ENCODE results near the gene NRGN. TPM values are rescaled to one million over a fixed set of nuclear protein-coding genes. Genes with fewer than 3 reads are reported as not detected.

Gene NRGN
- total RNA-seq, 2 donors from 2014 or later = 1.2 to 1.8 TPM

DNA sequence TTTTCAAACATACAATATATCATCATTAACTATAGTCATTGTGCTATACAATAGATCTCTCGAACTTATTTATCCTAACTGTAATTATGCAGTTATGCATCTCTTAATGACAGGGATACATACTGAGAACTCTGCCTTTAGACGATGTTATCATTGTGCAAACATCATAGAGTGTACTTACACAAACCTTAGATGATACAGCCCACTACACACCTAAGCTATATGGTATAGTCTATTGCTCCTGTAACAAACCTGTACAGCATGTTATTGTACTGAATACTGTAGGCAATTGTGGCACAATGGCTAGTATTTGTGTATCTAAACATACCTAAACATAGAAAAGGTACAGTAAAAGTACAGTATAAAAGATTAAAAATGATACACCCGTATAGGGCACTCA lies 27.4 kb upstream of the NRGN start:
- Histone ChIP-seq H3K4me3 (no peak overlapping the region), H3K27me3 (replicated peaks; ENCODE audit: insufficient read depth) (no peaks in the 10 kb centered on the region), H3K9me3 (no peaks in the 10 kb centered on the region), H3K27ac (no peak overlapping the region), H3K4me1 (replicated peaks) (no peaks in the 10 kb centered on the region), H3K36me3 (no peaks in the 10 kb centered on the region)
- no peak for DNase-seq (ENCODE audit: low spot score)
- intact Hi-C loops (cut with DNase I) = no loop called here
- WGBS = 47% methylated on average over 3 of the region's 3 CpGs
- TF ChIP-seq POLR2AphosphoS5 (IDR thresholded peaks at IDR 0.05) (no peak), POLR2A (IDR thresholded peaks at IDR 0.05) (no peak)
- TF ChIP-seq, protein P1, sequence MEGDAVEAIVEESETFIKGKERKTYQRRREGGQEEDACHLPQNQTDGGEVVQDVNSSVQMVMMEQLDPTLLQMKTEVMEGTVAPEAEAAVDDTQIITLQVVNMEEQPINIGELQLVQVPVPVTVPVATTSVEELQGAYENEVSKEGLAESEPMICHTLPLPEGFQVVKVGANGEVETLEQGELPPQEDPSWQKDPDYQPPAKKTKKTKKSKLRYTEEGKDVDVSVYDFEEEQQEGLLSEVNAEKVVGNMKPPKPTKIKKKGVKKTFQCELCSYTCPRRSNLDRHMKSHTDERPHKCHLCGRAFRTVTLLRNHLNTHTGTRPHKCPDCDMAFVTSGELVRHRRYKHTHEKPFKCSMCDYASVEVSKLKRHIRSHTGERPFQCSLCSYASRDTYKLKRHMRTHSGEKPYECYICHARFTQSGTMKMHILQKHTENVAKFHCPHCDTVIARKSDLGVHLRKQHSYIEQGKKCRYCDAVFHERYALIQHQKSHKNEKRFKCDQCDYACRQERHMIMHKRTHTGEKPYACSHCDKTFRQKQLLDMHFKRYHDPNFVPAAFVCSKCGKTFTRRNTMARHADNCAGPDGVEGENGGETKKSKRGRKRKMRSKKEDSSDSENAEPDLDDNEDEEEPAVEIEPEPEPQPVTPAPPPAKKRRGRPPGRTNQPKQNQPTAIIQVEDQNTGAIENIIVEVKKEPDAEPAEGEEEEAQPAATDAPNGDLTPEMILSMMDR (IDR thresholded peaks at IDR 0.05) = no peak

DNA sequence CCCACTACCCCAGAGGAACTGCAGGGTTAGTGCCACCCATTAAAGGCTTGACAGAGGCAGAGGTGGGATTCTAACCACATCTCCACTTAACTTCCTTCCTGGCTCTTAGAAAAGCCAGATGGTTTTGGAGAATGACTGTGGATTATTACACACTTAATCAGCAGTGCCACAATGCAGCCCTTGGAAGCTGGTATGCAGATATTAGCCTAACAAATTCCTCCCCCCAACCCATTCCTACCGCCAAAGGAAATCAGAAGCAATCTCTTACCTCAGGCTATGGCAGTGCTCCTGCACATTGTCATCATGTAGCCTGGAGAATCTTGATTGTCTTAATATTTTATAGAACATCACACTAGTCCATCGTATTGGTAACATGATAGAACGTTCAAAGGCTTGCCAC lies 23.2 kb upstream of the NRGN start:
- no peak for DNase-seq (ENCODE audit: low spot score)
- Histone ChIP-seq H3K27me3 (replicated peaks; ENCODE audit: insufficient read depth) (no peaks in the 10 kb centered on the region), H3K4me3 (no peak overlapping the region), H3K9me3 (no peaks in the 10 kb centered on the region), H3K4me1 (replicated peaks) (no peaks in the 10 kb centered on the region), H3K27ac (no peak overlapping the region), H3K36me3 (no peaks in the 10 kb centered on the region)
- TF ChIP-seq POLR2AphosphoS5 (IDR thresholded peaks at IDR 0.05) (no peak), POLR2A (IDR thresholded peaks at IDR 0.05) (no peak)
- WGBS = 45% methylated on average over 3 of the region's 3 CpGs
- intact Hi-C loops (cut with DNase I) = no loop called here

DNA sequence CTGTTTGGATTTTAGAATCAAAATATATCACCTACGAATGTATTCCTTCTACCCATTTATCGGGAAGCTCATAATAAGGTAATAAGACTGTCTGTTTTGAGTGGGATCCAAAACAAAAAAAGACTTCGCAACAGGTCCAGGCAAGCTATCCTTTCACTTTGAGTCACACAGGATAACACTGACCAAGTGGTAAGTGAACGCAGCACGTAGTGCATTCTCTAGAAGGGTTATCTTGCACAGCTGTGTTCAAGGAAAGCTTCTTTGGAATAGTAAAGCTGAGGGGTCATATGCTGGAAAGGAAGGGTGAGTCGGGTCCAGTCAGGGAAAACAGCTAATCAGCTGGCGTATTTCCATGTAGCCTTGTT lies 22.3 kb upstream of the NRGN start:
- 28% methylated on average over 7 of the region's 7 CpGs for WGBS
- intact Hi-C loops (cut with DNase I) = no loop called here
- no peaks in the 10 kb centered on the region for H3K36me3 ChIP-seq
- H3K27me3 ChIP-seq (replicated peaks; ENCODE audit: insufficient read depth) = no peaks in the 10 kb centered on the region
- H3K4me1 ChIP-seq (replicated peaks) = no peaks in the 10 kb centered on the region
- H3K27ac ChIP-seq = no peak overlapping the region
- DNase-seq (ENCODE audit: low spot score) = no peak
- H3K9me3 ChIP-seq = no peaks in the 10 kb centered on the region
- TF ChIP-seq, protein P1 (IDR thresholded peaks at IDR 0.05) = no peak
- TF ChIP-seq POLR2A (IDR thresholded peaks at IDR 0.05) = no peak
- TF ChIP-seq POLR2AphosphoS5 (IDR thresholded peaks at IDR 0.05) = no peak
- H3K4me3 ChIP-seq = no peak overlapping the region

DNA sequence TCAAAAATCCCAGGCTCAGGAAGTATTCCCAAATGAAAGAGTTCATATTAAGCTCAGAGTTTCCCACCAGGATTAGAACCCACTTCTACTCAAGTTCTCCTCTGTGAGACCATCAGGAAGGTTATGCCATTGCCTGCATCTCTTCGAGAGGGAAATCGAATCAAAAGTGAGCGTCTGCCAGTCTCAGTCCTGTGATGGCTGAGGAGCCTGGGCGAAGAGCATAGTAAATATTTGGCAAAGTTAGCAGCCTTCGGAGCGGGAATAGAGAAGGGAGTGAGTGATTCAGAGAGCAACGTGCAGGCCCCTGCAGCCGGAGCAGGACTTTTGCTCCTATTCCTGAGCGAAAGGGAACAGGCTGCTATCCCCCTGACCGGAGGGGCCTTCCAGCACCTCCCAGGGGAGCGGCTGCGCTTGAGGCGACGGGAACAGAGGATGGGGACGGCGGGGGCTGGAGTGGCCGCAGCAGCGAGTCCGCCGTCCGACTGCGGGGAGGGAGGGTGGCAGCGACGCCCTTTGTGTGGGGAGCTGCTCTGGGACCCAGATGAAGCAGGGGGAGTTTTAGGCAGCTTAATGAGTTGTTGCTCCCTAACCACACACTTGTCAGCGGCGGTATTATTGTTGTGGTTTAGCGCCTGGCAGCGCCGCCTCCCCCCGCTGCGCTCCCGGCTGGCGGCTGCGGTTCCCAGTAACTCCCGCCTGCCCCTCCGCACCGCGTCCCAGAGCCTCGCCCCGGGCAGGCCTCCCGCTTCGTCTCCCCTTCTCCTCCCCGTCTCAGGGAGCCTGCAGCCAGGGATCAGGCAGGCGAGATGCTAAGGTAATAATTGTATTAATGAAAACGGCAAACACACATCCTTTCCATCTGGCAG lies 21.7 kb upstream of the NRGN start:
- H3K4me3 ChIP-seq = peak overlapping the region; percentile 6 to 30
- no peaks in the 10 kb centered on the region for H3K36me3 ChIP-seq
- no peaks in the 10 kb centered on the region for H3K9me3 ChIP-seq
- no peak for DNase-seq (ENCODE audit: low spot score)
- H3K27me3 ChIP-seq (replicated peaks; ENCODE audit: insufficient read depth) = no peaks in the 10 kb centered on the region
- no peak overlapping the region for H3K27ac ChIP-seq
- H3K4me1 ChIP-seq (replicated peaks) = no peaks in the 10 kb centered on the region
- WGBS = under 1% methylated on average over 45 of the region's 45 CpGs
- TF ChIP-seq POLR2AphosphoS5 (IDR thresholded peaks at IDR 0.05) (no peak), POLR2A (IDR thresholded peaks at IDR 0.05) (no peak)
- TF ChIP-seq, protein P1 (IDR thresholded peaks at IDR 0.05) = no peak
- intact Hi-C loops (cut with DNase I) = no loop called here

DNA sequence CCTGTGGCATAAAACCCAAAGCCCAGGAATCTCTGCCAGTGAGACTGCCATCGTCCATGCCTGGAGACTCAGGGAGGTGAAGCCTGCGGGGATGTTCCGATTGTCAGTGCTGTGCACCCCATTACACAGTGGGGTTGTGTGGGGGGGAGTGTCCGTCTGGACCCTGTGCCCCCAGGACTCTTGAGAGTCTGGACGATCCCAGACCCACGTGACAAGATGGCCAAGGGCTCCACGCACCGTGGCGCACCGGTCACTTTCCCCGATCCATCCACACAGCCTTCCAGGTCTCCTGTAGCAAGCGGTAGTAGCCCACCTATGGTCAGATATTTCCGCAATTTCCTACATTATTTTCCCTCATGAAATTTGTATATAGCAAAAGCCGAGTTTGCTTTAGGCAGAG lies 20.9 kb upstream of the NRGN start:
- no peaks in the 10 kb centered on the region for H3K9me3 ChIP-seq
- H3K27ac ChIP-seq = no peak overlapping the region
- no peaks in the 10 kb centered on the region for H3K36me3 ChIP-seq
- H3K27me3 ChIP-seq (replicated peaks; ENCODE audit: insufficient read depth) = no peaks in the 10 kb centered on the region
- DNase-seq (ENCODE audit: low spot score) = no peak
- TF ChIP-seq POLR2AphosphoS5 (IDR thresholded peaks at IDR 0.05) = no peak
- intact Hi-C loops (cut with DNase I) = no loop called here
- WGBS = 35% methylated on average over 14 of the region's 14 CpGs
- no peak overlapping the region for H3K4me3 ChIP-seq
- no peaks in the 10 kb centered on the region for H3K4me1 ChIP-seq (replicated peaks)

DNA sequence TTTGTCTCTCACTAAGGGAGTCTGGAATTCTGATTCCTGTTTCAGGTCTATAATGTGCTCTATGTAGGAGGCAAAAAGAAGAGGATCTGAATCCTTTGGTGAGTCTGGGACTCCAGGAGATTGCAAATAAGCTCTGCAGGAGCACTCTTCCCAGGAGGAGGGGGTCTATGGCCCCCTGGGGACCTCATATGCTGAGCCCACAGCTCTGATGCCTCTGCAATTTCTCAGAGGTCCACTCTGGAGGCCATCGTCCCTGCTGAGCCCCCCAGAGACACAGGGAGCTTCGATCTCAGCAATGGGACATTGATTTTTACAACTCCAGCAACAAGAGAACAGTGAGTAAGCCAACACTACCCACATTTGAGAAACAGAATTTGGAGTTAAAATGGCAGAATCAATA lies 20.2 kb upstream of the NRGN start:
- Histone ChIP-seq H3K4me1 (replicated peaks) (no peaks in the 10 kb centered on the region), H3K4me3 (no peak overlapping the region), H3K9me3 (no peaks in the 10 kb centered on the region), H3K27ac (no peak overlapping the region), H3K27me3 (replicated peaks; ENCODE audit: insufficient read depth) (no peaks in the 10 kb centered on the region), H3K36me3 (no peaks in the 10 kb centered on the region)
- 36% methylated on average over 2 of the region's 2 CpGs for WGBS
- intact Hi-C loops (cut with DNase I) = no loop called here
- DNase-seq (ENCODE audit: low spot score) = no peak
- no peak for TF ChIP-seq POLR2AphosphoS5 (IDR thresholded peaks at IDR 0.05)
- TF ChIP-seq, protein P1 (IDR thresholded peaks at IDR 0.05) = no peak
- no peak for TF ChIP-seq POLR2A (IDR thresholded peaks at IDR 0.05)
